OCI-LY7 (cell line): ENCODE results near the gene PHAF1. TPM values are rescaled to one million over a fixed set of nuclear protein-coding genes. Genes with fewer than 3 reads are reported as not detected.

Experiments
- BruUV-seq: library from RNA; stranded (reverse); fragments of 400-500 nt; replicated peaks from 2 replicates; lab custom pipeline; 2021; lab: Mats Ljungman, UMichigan
- CTCF ChIA-PET: fragments of 300-600 bp; sonication (Branson Sonifier 250); formaldehyde crosslinking; loops from one replicate; lab custom pipeline; 2022; ENCODE audit warnings: antibody characterized with exemption; ENCODE audit not compliant: unreplicated experiment; lab: Charles Lee
- POLR2A ChIA-PET: fragments of 300-600 bp; sonication (Branson Sonifier 250); formaldehyde crosslinking; loops from one replicate; lab custom pipeline; 2022; ENCODE audit warnings: antibody characterized with exemption; lab: Charles Lee
- DNase-seq: peaks from one replicate; pipeline ENCODE4 v3.0.0-alpha.2; 2015; ENCODE audit warnings: low spot score
- H2AFZ ChIP-seq: fragments of 200-600 bp; sonication (generic), shearing (Covaris generic); 2 replicates; pipeline ENCODE4 v1.6.1; 2014; ENCODE audit warnings: mild to moderate bottlenecking, antibody characterized with exemption, low read length, moderate library complexity
- H3K27ac ChIP-seq: fragments of 200-600 bp; sonication (generic); 2 replicates; pipeline ENCODE4 v1.5.1; 2014; ENCODE audit warnings: mixed run types, low read depth, mild to moderate bottlenecking, moderate library complexity, low read length, inconsistent platforms; ENCODE audit not compliant: poor library complexity, severe bottlenecking
- H3K36me3 ChIP-seq: fragments of 200-600 bp; sonication (generic); 2 replicates; pipeline ENCODE4 v1.6.1; 2014; ENCODE audit warnings: mild to moderate bottlenecking, antibody characterized with exemption, low read length, moderate library complexity, mixed read lengths; ENCODE audit not compliant: insufficient read depth
- H3K4me1 ChIP-seq: fragments of 200-600 bp; sonication (generic); 2 replicates; pipeline ENCODE4 v1.5.1; 2014; ENCODE audit warnings: mild to moderate bottlenecking, low read length; ENCODE audit not compliant: insufficient read depth, poor library complexity, severe bottlenecking
- H3K4me2 ChIP-seq: fragments of 200-600 bp; sonication (generic); 2 replicates; pipeline ENCODE4 v1.6.1; 2014; ENCODE audit warnings: mild to moderate bottlenecking, low read length
- H3K4me3 ChIP-seq: fragments of 200-600 bp; sonication (generic); 2 replicates; pipeline ENCODE4 v1.5.1; 2014; ENCODE audit warnings: mild to moderate bottlenecking, low read depth, low read length; ENCODE audit not compliant: poor library complexity, severe bottlenecking
- H3K79me2 ChIP-seq: fragments of 200-600 bp; sonication (generic); 2 replicates; pipeline ENCODE4 v1.6.1; 2016; ENCODE audit warnings: low read depth, mild to moderate bottlenecking, low read length, moderate library complexity, mixed read lengths; ENCODE audit not compliant: insufficient read depth
- H3K9me2 ChIP-seq: fragments of 200-600 bp; sonication (generic); 2 replicates; pipeline ENCODE4 v1.6.1; 2016; ENCODE audit warnings: mild to moderate bottlenecking, low read length, mixed read lengths; ENCODE audit not compliant: insufficient read depth
- H3K9me3 ChIP-seq: fragments of 200-600 bp; sonication (generic); 2 replicates; pipeline ENCODE4 v1.6.1; 2014; ENCODE audit warnings: mild to moderate bottlenecking, mixed run types, low read length, mixed read lengths
- H4K20me1 ChIP-seq: fragments of 200-600 bp; sonication (generic); 2 replicates; pipeline ENCODE4 v1.6.1; 2014; ENCODE audit warnings: mild to moderate bottlenecking, antibody characterized with exemption, low read length, moderate library complexity, mixed read lengths; ENCODE audit not compliant: insufficient read depth
- EZH2phosphoT487 ChIP-seq: fragments of 200-600 bp; sonication (generic); IDR thresholded peaks from 2 replicates; pipeline ENCODE4 v1.6.1; 2018; ENCODE audit warnings: low read depth, borderline replicate concordance, mild to moderate bottlenecking, mixed run types, antibody characterized with exemption, low read length, moderate library complexity, mixed read lengths
- intact Hi-C: fragments of 100-400 bp; cut with micrococcal nuclease; formaldehyde crosslinking; loops from one replicate; pipeline ENCODE4 v1.10.0; 2022; ENCODE audit not compliant: unreplicated experiment
- total RNA-seq, 2 experiments: library from RNA; depleted of rRNA in 1 of 2; stranded (reverse); fragments of >200 nt in 1 of 2; shearing (Covaris generic) in 1 of 2; gene quantifications; 2 replicates each; pipeline ENCODE4 v1.2.3, GENCODE V29; 2014 to 2022
- TF ChIP-seq, protein P1 (sequence below): fragments of 200-600 bp; sonication (generic); conservative IDR thresholded peaks from 2 replicates; pipeline ENCODE4 v1.5.1; 2014; ENCODE audit warnings: mild to moderate bottlenecking, antibody characterized with exemption, low read length, moderate library complexity, mixed read lengths

PHAF1 gene
- total RNA-seq, 2 experiments from 2014 or later, result 13.9 to 16.8 TPM

DNA sequence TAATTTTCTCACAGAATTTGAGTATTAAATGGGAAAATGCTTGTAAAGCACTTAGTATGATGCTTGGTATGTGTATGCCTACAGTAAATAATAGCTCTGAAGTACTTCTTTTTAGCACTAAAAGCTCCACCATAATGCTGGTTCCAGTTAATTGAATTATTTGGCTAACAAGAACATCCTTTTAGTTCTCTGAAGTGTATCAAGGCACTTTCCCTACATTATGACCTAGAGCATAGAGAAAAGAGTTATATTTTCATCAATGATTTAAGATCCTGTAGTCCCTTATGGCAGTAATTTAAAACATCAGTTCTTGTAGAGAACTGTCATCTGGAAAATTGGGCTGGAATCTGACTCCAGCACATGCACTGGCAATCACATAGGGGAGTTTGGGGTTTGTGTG lies 21.9 kb upstream of the PHAF1 start:
- no peak overlapping the region for H3K4me3 ChIP-seq
- H3K36me3 ChIP-seq, result peaks cover 55% of the 10 kb centered on the region
- H3K9me3 ChIP-seq, result no peaks in the 10 kb centered on the region
- H3K4me2 ChIP-seq, result no peak overlapping the region
- H3K9me2 ChIP-seq, result no peaks in the 10 kb centered on the region
- ChIA-PET CTCF (no interaction called here), POLR2A (interaction anchor here (1.0 kb wide), 1 partner anchor 53 kb away, joined by 3 read pairs; no protein-coding TSS in a partner anchor)
- peaks cover 4% of the 10 kb centered on the region; the same call in 1 of the 2 replicates for H3K79me2 ChIP-seq
- no peak overlapping the region for H3K27ac ChIP-seq
- intact Hi-C loops, result no loop called here
- DNase-seq, result no peak
- no peak overlapping the region for H2AFZ ChIP-seq
- BruUV-seq, result no TSS peak
- peaks cover 3% of the 10 kb centered on the region; the same call in 1 of the 2 replicates for H4K20me1 ChIP-seq
- H3K4me1 ChIP-seq, result peaks cover 17% of the 10 kb centered on the region
- no peak for TF ChIP-seq EZH2phosphoT487
- TF ChIP-seq, protein P1, sequence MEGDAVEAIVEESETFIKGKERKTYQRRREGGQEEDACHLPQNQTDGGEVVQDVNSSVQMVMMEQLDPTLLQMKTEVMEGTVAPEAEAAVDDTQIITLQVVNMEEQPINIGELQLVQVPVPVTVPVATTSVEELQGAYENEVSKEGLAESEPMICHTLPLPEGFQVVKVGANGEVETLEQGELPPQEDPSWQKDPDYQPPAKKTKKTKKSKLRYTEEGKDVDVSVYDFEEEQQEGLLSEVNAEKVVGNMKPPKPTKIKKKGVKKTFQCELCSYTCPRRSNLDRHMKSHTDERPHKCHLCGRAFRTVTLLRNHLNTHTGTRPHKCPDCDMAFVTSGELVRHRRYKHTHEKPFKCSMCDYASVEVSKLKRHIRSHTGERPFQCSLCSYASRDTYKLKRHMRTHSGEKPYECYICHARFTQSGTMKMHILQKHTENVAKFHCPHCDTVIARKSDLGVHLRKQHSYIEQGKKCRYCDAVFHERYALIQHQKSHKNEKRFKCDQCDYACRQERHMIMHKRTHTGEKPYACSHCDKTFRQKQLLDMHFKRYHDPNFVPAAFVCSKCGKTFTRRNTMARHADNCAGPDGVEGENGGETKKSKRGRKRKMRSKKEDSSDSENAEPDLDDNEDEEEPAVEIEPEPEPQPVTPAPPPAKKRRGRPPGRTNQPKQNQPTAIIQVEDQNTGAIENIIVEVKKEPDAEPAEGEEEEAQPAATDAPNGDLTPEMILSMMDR, result no peak

DNA sequence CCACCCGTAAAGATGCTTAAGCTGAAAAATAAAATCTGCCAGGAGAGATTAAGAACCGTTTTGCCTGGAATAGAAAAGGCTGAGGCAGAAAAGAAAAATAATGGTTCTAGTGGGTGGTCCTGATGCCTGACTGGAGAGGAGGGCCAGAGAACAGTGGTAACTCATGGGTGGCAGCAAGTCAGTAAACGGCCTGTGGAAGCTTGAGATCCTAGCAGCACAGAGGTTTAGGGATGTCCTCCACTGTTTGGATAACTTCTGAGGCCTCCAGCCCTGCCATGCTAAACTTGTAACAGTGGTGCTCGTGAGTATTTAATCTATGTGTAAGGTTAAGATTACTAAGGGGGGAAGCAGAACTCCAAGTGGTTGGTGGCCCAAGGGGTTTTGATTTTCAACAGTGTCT lies 21.2 kb upstream of the PHAF1 start:
- ChIA-PET POLR2A (no interaction called here), CTCF (no interaction called here)
- BruUV-seq, result no TSS peak
- intact Hi-C loops, result no loop called here
- DNase-seq, result no peak
- H3K4me1 ChIP-seq, result peaks cover 14% of the 10 kb centered on the region
- no peak overlapping the region for H3K4me2 ChIP-seq
- peaks cover 4% of the 10 kb centered on the region; the same call in 1 of the 2 replicates for H3K79me2 ChIP-seq
- no peak overlapping the region for H3K4me3 ChIP-seq
- H2AFZ ChIP-seq, result no peak overlapping the region
- no peaks in the 10 kb centered on the region for H3K9me2 ChIP-seq
- no peaks in the 10 kb centered on the region for H3K9me3 ChIP-seq
- TF ChIP-seq, protein P1, result no peak
- no peak for TF ChIP-seq EZH2phosphoT487
- H3K36me3 ChIP-seq, result peaks cover 54% of the 10 kb centered on the region
- H4K20me1 ChIP-seq, result peaks cover 3% of the 10 kb centered on the region; the same call in 1 of the 2 replicates
- no peak overlapping the region for H3K27ac ChIP-seq

DNA sequence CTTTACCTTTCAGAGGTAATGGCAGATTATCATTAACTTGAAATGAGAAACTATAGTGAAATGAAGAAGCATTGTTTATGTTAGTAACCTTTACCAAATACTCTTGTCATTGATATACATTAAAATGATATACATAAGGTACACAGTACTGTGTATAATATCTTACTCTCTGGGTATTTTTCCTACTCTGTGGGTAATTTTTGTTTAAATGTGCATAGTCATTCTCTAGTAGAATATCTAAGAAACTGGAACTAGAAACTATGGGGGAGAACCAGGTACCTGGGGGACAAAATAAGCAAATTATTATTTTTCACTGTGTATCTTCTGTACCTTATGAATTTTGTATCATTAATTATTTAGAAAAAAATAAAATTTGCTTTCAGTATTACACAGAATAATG lies 20.6 kb upstream of the PHAF1 start:
- intact Hi-C loops, result no loop called here
- no peaks in the 10 kb centered on the region for H3K9me3 ChIP-seq
- no peak for DNase-seq
- TF ChIP-seq, protein P1, result no peak
- no peak for TF ChIP-seq EZH2phosphoT487
- H3K4me3 ChIP-seq, result no peak overlapping the region
- peaks cover 4% of the 10 kb centered on the region; the same call in 1 of the 2 replicates for H3K79me2 ChIP-seq
- no peak overlapping the region for H2AFZ ChIP-seq
- H4K20me1 ChIP-seq, result peaks cover 3% of the 10 kb centered on the region; the same call in 1 of the 2 replicates
- POLR2A ChIA-PET, result no interaction called here
- H3K9me2 ChIP-seq, result no peaks in the 10 kb centered on the region
- CTCF ChIA-PET, result no interaction called here
- peaks cover 49% of the 10 kb centered on the region for H3K36me3 ChIP-seq
- H3K4me2 ChIP-seq, result no peak overlapping the region
- H3K27ac ChIP-seq, result no peak overlapping the region
- BruUV-seq, result no TSS peak
- H3K4me1 ChIP-seq, result peaks cover 9% of the 10 kb centered on the region
